SIG-M5 (cell line): ENCODE data around the gene CPZ.
"Not testable (repeated sequence)": the region's sequence is repeated elsewhere in the genome, so short reads cannot be mapped to it uniquely, and the experiment has no call there.

Experiments
- DNase-seq: peaks from one replicate; lab custom pipeline; 2025; lab: John Stamatoyannopoulos, UW

CPZ gene

DNA sequence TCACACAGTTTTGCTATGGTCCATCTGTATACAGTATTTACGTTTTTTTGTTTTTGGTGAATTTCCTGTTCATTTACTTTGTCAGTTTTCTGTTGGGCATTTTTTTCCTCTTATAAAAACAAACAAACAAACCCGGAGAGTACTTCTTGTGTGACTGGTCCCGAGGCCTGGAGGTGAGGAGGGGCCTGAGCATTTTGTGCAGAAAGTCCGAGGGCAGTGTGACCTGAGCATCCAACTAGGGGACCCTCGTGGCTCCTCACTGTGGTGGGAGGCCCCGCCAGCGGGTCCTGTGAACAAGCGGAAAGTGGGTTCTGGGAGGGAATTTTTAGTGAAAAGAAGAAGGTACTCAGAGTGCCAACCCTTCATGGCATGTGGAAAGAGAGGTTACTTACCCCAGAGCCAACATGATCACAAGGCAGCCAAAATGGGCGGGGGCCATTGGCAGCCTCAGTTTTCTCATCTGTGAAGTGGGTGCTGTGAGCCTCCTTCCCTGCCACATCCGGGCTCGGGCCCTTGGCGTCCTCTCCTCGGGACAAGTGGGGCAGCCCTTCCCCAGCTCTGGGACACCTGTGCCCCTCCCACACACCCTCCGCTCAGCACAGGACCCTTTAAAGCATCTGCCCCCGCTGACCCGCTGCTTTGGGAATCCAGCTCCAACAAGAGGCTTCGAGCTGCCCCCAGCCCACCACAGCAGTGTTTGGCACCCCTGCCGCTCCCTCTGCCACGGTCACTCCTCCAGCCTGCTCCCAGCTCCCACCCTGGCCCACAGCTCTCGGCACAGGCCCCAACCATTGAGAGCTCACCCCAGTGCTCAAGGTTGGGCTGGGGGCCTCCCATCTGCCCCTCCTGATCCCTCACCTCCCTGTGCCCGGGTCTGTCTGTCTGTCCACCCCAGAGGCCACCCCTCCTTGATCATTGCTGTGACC lies 35.2 kb upstream of the CPZ start:
- DNase-seq: no peak

DNA sequence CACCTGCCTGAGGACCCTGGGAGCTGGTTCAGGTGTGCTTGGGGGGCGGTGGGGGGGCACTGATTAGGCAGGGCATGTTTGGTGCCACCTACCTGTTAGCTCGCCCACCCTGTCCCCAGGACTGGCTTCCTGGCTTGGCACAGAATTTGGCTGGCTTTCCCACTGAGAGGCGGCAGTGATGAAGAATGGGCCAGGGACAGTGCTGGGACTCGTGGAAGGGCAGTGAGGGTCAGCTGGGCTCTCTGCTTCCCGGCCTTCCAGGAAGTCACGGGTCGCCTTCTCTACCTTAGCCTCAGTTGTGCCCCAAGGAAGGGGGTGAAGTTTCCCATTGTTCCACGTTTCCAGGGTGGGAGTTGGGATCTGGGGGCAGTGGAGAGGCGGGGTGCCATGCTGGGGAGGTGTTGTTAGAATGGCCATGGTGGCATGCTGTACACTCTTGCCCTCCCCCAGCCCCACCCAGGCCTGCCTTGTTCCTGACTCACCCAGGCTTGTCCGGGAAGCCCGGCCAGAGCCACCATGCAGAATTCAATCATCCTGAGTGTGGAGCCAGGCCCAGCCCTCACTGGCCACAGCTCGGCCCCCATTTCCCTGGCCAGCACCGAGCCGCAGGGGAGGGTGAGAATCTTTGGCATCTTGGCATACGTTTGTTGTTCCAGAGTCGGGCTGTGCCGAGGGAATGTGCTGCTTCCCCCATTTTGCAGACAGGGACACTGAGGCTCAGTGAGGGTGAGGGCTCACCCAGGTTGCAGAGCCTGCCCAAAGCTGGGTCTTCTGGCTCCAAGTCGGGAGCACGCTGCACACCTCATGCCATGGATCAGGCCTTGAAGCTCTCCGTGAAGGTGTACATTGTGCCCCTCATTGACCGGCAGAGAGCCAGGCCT lies 34.2 kb upstream of the CPZ start:
- DNase-seq: no peak

GRCh38 chr4:8559011-8559410 lies 33.6 kb upstream of the CPZ start:
- DNase-seq: no peak

DNA sequence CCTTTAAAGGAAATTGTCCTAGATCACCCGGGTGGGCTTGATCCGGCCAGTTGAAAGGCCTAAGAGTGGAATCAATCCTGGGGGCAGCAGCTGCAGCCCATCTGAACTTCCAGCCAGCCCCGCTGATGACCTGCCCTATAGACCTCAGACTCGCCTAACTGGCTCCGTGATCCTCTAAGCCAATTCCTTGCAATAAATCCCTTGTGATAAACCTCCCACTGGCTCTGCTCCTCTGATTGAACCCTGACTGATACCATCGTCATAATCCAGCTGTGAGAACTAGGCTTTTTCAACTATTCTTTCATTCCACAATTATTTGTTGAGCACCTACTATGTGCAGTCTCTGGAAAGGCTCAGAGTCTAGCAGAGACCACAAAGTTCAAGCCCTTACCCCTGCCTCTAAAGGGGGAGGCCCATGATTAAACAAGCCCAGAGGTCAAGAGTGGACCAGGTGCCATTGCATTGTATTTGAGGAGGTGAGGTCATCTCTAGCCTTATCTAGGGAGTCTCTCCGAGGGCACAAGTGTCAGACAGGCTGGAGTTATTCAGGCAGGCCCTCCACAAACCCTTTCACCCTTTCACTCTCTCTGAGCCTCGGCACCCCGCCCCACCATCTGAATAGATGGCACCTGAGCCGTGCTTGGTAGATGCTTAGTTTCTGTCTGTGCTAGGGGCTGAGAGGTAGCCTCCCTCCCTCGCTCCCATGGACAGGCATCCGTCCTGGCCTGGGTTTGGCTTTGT lies 32.9 kb upstream of the CPZ start:
- no peak for DNase-seq

- no peak for DNase-seq
Observed at GRCh38 chr4:8560265-8561047, 32.1 kb upstream of the CPZ start.

GRCh38 chr4:8564595-8564994 lies 28.0 kb upstream of the CPZ start:
- no peak for DNase-seq

DNA sequence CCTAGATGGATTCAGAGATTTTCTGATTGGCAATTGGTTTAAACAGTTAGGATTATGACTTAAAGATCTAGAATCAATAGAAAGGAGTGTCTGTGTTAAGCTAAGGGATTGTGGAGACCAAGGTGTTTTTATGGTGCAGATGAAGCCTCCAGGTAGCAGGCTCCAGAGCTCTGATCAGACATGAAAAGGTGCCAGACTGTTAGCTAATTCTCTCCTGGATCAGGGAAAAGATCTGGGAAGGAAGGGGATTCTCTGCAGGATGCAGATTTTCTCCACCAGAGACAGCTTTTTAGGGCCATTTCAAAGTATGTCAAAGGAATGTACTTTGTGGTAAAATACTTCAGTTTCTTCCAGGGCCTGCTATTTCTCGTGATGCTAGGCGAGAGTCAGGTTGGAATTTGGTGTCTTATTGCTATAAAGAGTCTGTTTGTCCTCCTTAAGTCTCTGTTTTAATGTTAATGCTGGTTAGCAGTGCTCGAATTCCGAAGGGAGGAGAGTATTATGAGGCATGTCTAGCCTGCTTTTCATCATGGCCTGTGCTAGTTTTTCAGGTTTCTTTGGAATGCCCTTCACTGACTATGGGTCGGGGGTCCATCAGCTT lies 24.4 kb upstream of the CPZ start:
- DNase-seq: no peak

GRCh38 chr4:8570201-8570600 lies 22.4 kb upstream of the CPZ start:
- no peak for DNase-seq

DNA sequence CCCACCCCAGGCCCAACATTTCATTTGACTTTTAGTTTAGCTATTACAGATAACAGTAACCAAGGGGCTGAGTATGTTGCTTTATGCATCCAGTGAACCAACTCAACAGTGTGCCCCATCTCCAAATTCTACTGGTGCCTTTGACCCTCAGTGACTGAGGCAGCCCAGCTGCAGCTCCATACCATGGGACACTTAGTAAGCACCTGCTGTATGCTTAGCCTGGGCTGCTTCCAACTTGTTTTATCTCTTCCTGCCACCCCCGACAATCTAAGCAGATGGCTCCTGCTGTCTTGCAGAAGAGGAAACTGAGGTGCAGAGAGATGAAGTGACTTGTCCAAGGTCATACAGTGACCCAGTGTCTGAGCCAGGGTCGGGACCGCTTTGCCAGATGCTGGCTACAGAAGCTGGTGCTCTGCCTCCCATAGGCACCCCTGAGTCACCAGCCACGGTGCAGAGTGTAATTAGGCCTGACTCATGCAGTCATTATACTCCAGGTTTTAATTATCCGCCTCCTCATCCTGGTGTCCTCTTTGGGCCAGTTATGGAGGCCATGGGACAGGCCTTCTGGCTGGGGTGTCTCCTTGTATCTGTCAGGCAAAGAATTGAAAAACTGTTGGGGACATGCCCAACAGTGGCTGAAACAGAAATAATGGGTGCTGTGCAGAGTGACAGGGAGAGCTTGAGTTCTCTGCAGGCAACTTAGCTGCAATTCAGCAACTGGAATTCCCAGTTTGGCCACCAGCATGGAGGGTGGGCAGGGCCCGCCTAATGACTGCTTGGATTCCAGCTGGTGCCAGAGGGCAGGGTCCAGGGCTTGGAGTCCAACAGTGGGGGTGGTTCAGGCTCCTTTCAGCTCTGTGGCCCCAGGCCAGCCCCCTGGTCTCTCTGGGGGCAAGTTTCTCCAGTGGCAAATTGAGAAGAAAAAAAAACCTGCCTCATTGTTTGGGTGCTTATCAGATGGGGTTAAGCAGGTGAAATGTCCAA lies 20.6 kb upstream of the CPZ start:
- no peak for DNase-seq

DNA sequence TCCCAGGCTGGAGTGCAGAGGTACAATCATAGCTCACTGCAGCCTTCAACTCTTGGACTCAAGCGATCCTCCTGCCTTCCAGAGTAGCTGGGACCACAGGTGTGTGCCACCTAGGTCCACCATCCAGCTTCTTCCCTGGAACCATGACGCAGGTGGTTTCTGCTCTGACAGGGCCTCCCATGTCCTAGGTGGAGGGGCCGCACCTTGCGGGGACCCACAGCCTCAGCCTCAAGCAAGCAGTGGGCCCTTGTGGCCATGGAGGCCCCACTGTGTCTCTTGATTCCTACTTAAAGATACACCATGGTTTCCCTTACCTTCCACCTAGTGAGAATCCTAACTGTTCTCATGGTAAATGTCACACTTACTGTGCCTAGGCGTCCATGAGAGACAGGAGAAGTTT lies 19.3 kb upstream of the CPZ start:
- no peak for DNase-seq

DNA sequence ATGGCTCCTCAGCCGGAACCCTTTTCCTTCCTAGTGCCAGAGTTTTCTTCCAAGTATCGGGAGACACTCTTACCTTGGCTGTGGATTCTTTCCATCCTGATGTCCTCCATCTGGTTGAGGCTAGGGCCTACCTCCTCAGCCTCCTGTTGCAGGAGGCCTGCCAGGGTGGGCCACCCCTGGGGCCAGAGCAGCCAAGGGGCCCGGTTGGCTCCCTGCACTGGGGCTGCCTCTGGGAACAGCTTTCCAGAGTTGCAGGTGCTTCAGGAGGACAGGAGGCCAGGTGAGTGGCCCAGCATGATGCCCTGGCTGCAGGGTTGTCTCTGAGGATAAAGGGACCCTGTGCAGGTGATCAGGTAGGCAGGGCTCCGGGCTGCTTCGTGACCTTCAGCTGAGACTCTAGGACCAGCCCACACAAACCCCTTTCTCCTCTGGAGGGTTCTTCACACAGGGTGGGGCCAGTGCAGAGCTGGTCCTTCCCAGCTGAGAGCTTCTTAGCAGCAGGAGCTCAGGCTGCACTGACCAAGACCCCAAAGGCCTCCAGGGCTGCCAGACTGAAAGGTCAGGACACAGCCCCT lies 17.7 kb upstream of the CPZ start:
- no peak for DNase-seq

DNA sequence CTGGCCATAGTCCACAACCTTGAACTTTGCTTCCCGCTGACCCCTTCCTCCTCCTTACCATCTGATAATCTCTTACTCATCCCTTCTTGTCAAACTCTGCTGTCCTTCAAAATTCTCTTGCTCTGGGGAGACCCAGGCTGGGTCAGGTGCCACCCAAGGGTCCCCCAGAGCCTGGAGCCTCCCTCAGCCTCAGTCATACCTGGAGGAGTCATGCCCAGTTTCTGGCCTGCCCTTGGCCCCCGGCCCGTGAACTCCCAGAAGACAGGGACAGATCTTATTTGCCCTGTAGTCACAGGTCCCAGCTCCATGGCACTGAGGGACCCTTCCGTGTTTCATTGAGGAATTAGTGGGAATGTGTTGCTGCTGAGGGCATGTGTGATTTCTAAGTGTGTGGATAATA lies 17.1 kb upstream of the CPZ start:
- no peak for DNase-seq

DNA sequence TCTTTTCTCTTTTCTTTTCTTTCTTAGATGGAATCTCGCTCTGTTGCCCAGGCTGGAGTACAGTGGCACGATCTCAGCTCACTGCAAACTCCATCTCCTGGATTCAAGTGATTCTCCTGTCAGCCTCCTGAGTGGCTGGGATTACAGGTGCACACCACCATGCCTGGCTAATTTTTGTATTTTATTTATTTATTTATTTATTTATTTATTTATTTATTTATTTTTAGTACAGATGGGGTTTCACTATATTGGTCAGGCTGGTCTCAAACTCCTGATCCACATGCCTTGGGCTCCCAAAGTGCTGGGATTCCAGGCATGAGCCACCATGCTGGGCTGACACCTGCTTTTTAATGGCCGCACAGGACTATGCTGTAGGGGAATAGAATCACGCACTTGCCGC lies 16.0 kb upstream of the CPZ start:
- DNase-seq: not testable (repeated sequence)

GRCh38 chr4:8577046-8577445 lies 15.5 kb upstream of the CPZ start:
- no peak for DNase-seq

- no peak for DNase-seq
Observed at GRCh38 chr4:8577972-8578371, 14.6 kb upstream of the CPZ start.

DNA sequence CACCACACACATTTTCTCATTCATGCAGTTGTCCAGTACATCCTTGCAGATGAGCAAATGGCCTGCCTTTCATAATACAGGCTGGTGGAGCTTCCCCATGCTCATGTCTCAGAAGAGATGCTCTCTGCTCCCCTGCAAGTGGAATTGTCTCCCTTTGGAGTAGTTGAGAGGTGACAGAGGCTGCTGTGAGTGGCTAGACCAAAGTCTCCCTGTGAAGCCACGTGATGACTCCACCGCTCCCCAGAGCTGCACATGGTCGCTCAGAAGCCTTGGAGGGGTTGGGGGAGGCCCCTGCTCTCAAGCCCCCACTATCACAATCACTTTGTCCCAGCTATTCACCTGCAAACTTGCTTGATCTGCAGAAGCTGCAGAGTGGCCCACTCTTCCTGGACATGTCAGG lies 13.8 kb upstream of the CPZ start:
- DNase-seq: no peak

DNA sequence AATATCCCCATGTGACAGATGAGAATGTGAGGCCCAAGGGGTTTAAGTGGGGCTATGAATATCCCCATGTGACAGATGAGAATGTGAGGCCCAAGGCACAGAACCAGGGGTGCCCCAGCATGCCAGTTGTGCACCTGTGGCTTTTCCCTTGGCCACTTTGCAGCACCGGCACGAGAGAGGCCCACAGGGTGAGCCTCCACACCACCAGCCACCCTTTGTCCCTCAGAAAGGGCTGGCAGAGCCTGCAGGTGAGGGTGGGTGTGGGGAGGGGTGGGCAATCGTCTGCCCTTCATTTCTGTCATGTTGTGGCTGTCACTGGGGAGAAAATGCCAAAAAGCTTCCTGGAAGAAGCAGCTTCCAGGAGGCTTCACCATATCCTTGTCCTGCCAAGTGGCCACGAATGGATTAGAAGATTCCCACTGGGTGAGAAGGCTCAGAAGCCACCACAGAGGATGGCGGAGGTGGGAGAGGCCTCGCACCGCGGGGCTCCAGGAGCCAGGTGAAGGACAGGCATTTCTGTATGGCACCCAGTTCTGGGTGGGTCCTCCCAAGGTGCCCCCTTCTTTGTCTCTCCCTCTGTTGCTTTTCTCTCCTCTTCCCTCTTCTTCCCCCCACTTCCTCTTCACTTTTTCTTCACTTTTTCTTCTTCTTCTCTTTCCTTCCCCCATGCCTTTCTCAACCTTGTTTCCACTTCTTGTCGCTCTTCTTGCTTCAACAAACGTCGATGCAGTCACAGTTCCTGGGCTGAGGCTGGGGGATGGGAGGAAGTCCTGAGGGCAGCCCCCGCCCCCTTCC lies 12.8 kb upstream of the CPZ start:
- no peak for DNase-seq

DNA sequence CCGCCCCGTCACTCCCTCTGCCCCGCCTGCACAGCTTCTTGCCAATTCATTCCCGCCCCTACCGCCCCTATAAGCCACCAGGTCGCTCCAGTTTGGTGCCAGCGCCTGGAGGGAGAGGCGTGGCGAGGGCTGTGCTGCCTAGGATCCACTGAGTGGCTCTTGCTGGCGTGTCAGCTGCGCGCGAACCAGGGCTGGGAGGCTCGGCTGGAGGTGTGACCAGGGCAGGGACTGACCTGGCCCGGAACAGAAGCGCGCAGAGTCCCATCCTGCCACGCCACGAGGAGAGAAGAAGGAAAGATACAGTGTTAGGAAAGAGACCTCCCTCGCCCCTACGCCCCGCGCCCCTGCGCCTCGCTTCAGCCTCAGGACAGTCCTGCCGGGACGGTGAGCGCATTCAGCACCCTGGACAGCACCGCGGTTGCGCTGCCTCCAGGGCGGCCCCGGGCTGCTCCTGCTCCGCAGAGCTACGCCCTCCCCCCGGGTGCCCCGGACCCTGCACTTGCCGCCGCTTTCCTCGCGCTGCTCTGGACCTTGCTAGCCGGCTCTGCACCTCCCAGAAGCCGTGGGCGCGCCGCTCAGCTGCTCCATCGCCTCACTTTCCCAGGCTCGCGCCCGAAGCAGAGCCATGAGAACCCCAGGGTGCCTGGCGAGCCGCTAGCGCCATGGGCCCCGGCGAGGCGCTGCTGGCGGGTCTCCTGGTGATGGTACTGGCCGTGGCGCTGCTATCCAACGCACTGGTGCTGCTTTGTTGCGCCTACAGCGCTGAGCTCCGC lies 12.1 kb upstream of the CPZ start, which contains the start of gene GPR78:
TSS of gene GPR78 (plus strand) at position 72 of the 773 bp plus-strand sequence. CDS start at position 663, 591 bp downstream.
- DNase-seq: no peak
